LNCAP (cell line): ENCODE measurements around the gene ANKRD37.

Experiments used
- CTCF ChIP-seq: fragments of 450-650 bp; IDR thresholded peaks from 2 replicates; pipeline ENCODE4 v1.5.1; 2017; ENCODE audit warnings: mild to moderate bottlenecking

The ANKRD37 gene

GRCh38 chr4:185392156-185392555 lies 4.5 kb upstream of the ANKRD37 start:
- no peak for TF ChIP-seq CTCF

- TF ChIP-seq CTCF: no peak
Measured at GRCh38 chr4:185394568-185395237, 1.9 kb upstream of the ANKRD37 start.

GRCh38 chr4:185395238-185395955 lies 1.2 kb upstream of the ANKRD37 start, which contains the start of gene LRP2BP:
Gene LRP2BP (minus strand): TSS chr4:185395924. CDS start chr4:185378186, 17,738 bp downstream.
- no peak for TF ChIP-seq CTCF

- no peak for TF ChIP-seq CTCF
Measured at GRCh38 chr4:185395956-185396723, 501 bp upstream of the ANKRD37 start.

GRCh38 chr4:185398618-185399017 lies 2.0 kb downstream of the ANKRD37 start:
- TF ChIP-seq CTCF: no peak

GRCh38 chr4:185399466-185399865 lies 2.8 kb downstream of the ANKRD37 start:
- TF ChIP-seq CTCF: no peak

- TF ChIP-seq CTCF: no peak
Measured at GRCh38 chr4:185404031-185404430, 7.4 kb downstream of the ANKRD37 start.
